ENCODE results near the gene NETO1. TPM values are rescaled to one million over a fixed set of nuclear protein-coding genes. Genes with fewer than 3 reads are reported as not detected.

NETO1 gene
- total and polyA plus RNA-seq, 7 donors = 0.06 to 0.09 TPM; not detected in 5

GRCh38 chr18:72738136-72738535, 129.7 kb downstream of the NETO1 start:
- Histone ChIP-seq H3K4me1 (no peaks in the 10 kb centered on the region), H3K27ac (no peak overlapping the region), H3K9me3 (no peaks in the 10 kb centered on the region), H3K36me3 (ENCODE audit: insufficient read depth in 1 of 2, low read depth in 1 of 2) (no peaks in the 10 kb centered on the region), H3K27me3 (ENCODE audit: insufficient read depth in 3 of 3, low read length in 2 of 3) (no peaks in the 10 kb centered on the region), H3K4me3 (no peak overlapping the region)
- WGBS, 3 donors = 75 to 83% (median 78%) methylated on average over 4 of the region's 4 CpGs
- TF ChIP-seq CTCF (IDR thresholded peaks at IDR 0.05) = no peak
- ATAC-seq (no peak), DNase-seq (no peak)
- intact Hi-C loops (cut with DNase I) = no loop called here

- intact Hi-C loops (cut with DNase I) = no loop called here
- TF ChIP-seq CTCF (IDR thresholded peaks at IDR 0.05) = no peak
- DNase-seq (no peak), ATAC-seq (no peak)
- WGBS, 3 donors = 87 to 90% (median 89%) methylated on average over 6 of the region's 6 CpGs
- H3K27me3 ChIP-seq (ENCODE audit: insufficient read depth in 3 of 3, low read length in 2 of 3) = no peaks in the 10 kb centered on the region
- no peaks in the 10 kb centered on the region for H3K4me1 ChIP-seq
- H3K9me3 ChIP-seq = no peaks in the 10 kb centered on the region
- no peak overlapping the region for H3K27ac ChIP-seq
- no peaks in the 10 kb centered on the region for H3K36me3 ChIP-seq (ENCODE audit: insufficient read depth in 1 of 2, low read depth in 1 of 2)
- no peak overlapping the region for H3K4me3 ChIP-seq
Observed at GRCh38 chr18:72727776-72728175, 140.0 kb downstream of the NETO1 start.

- H3K4me1 ChIP-seq = no peaks in the 10 kb centered on the region
- WGBS, 3 donors = 68 to 86% (median 81%) methylated on average over 4 to 5 of the region's 5 CpGs
- H3K4me3 ChIP-seq = no peak overlapping the region
- no peaks in the 10 kb centered on the region for H3K9me3 ChIP-seq
- ATAC-seq (no peak), DNase-seq (no peak)
- no peaks in the 10 kb centered on the region for H3K27me3 ChIP-seq (ENCODE audit: insufficient read depth in 3 of 3, low read length in 2 of 3)
- H3K27ac ChIP-seq = no peak overlapping the region
- intact Hi-C loops (cut with DNase I) = no loop called here
- no peak for TF ChIP-seq CTCF (IDR thresholded peaks at IDR 0.05)
- no peaks in the 10 kb centered on the region for H3K36me3 ChIP-seq (ENCODE audit: insufficient read depth in 1 of 2, low read depth in 1 of 2)
Observed at GRCh38 chr18:72727038-72727655, 140.6 kb downstream of the NETO1 start.

GRCh38 chr18:72726201-72726600, 141.6 kb downstream of the NETO1 start:
- Histone ChIP-seq H3K4me1 (no peaks in the 10 kb centered on the region), H3K27me3 (ENCODE audit: insufficient read depth in 3 of 3, low read length in 2 of 3) (no peaks in the 10 kb centered on the region), H3K4me3 (no peak overlapping the region), H3K9me3 (no peaks in the 10 kb centered on the region), H3K36me3 (ENCODE audit: insufficient read depth in 1 of 2, low read depth in 1 of 2) (no peaks in the 10 kb centered on the region), H3K27ac (no peak overlapping the region)
- TF ChIP-seq CTCF (IDR thresholded peaks at IDR 0.05) = no peak
- ATAC-seq (no peak), DNase-seq (no peak)
- intact Hi-C loops (cut with DNase I) = no loop called here
- 87 to 90% (median 90%) methylated on average over 4 of the region's 4 CpGs for WGBS, 3 donors

- ATAC-seq (no peak), DNase-seq (no peak)
- Histone ChIP-seq H3K9me3 (no peaks in the 10 kb centered on the region), H3K36me3 (ENCODE audit: insufficient read depth in 1 of 2, low read depth in 1 of 2) (no peaks in the 10 kb centered on the region), H3K27ac (no peak overlapping the region), H3K4me3 (no peak overlapping the region), H3K27me3 (ENCODE audit: insufficient read depth in 3 of 3, low read length in 2 of 3) (no peaks in the 10 kb centered on the region), H3K4me1 (no peaks in the 10 kb centered on the region)
- 60 to 70% (median 61%) methylated on average over 3 of the region's 3 CpGs for WGBS, 3 donors
- intact Hi-C loops (cut with DNase I) = no loop called here
- TF ChIP-seq CTCF (IDR thresholded peaks at IDR 0.05) = no peak
Observed at GRCh38 chr18:72721330-72721729, 146.5 kb downstream of the NETO1 start.

Measured in psoas muscle (tissue), 8 donors.